OCI-LY1 (cell line): ENCODE data around the gene INSRR.

Source experiments
- EZH2 ChIP-seq: fragments of 200-600 bp; sonication (generic), shearing (Covaris generic); IDR thresholded peaks from 2 replicates; pipeline ENCODE4 v1.8.0; 2017; ENCODE audit warnings: borderline replicate concordance, mixed run types, mild to moderate bottlenecking, antibody characterized with exemption, low read length, moderate library complexity, mixed read lengths
- TF ChIP-seq, protein P1 (sequence below): fragments of 200-600 bp; sonication (generic), shearing (Covaris generic); IDR thresholded peaks from 2 replicates; pipeline ENCODE4 v1.5.1; 2017; ENCODE audit warnings: mild to moderate bottlenecking, antibody characterized with exemption, low read length, moderate library complexity, mixed read lengths

DNA sequence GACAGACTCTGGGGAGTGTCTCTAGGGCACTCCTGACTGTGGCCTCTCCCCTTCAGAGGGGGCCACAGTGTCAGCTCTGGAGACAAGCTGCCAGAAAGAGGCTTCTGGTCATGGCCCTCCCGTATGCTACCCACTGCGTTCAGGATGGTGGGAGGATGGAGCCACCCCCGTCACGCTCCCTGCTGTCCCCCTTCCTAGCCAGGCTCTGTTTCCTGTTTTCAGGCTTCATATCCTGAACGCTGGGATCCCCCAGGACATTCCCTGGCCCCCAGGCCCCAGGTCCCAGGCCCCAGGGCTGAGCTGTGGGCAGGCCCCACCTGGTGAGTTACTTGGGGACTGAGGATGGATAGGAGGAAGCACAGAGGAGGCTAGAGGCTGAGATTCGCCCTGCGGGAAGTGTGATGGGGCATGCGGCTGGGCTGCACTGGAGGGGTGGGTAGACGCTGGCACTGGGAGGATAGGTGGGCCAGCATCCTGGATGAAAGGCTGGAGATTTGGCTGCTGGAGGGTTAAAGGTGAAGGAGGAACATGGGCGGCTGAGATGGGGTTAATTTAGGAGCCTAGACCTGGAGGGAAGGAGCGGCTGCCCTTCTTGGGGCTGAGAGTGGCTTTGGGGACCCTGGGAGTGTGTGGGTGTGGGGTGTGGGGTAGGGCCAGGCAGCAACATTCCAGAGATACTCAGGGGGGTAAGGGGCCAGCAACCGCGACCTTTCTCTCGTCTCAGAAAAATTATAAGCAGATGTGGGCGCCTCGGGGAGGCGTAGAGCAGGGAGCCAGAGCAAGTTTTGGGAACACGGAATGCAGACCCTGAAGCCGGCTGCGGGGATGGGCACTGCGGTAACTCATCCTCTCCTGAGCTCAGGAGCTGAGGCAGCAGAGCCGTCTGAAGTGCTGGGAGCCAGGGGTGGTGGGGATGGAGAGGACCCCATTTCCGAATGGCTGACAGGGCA is 43.3 kb upstream of the INSRR start:
- TF ChIP-seq, protein P1, sequence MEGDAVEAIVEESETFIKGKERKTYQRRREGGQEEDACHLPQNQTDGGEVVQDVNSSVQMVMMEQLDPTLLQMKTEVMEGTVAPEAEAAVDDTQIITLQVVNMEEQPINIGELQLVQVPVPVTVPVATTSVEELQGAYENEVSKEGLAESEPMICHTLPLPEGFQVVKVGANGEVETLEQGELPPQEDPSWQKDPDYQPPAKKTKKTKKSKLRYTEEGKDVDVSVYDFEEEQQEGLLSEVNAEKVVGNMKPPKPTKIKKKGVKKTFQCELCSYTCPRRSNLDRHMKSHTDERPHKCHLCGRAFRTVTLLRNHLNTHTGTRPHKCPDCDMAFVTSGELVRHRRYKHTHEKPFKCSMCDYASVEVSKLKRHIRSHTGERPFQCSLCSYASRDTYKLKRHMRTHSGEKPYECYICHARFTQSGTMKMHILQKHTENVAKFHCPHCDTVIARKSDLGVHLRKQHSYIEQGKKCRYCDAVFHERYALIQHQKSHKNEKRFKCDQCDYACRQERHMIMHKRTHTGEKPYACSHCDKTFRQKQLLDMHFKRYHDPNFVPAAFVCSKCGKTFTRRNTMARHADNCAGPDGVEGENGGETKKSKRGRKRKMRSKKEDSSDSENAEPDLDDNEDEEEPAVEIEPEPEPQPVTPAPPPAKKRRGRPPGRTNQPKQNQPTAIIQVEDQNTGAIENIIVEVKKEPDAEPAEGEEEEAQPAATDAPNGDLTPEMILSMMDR, result no peak
- no peak for TF ChIP-seq EZH2
